ENCODE data around the gene FGF9. TPM values are rescaled to one million over a fixed set of nuclear protein-coding genes. Genes with fewer than 3 reads are reported as not detected.

FGF9 gene
- total RNA-seq, 1 experiment from 2014 or later: not detected

- Histone ChIP-seq H3K9me2 (replicated peaks; ENCODE audit: low read length) (no peaks in the 10 kb centered on the region), H3K4me2 (ENCODE audit: low read length) (no peak overlapping the region), H3K9ac (ENCODE audit: low read length) (no peak overlapping the region), H4K20me1 (ENCODE audit: low read length) (no peaks in the 10 kb centered on the region), H2AFZ (ENCODE audit: low read length) (no peak overlapping the region), H3K4me3 (ENCODE audit: low read length) (no peak overlapping the region), H3K27ac (ENCODE audit: low read length) (no peak overlapping the region), H3K9me3 (ENCODE audit: low read length) (no peaks in the 10 kb centered on the region), H3F3A (ENCODE audit: low read length, unreplicated experiment) (no peaks in the 10 kb centered on the region), H3K36me3 (ENCODE audit: low read depth, low read length) (no peaks in the 10 kb centered on the region), H3K27me3 (ENCODE audit: low read length) (peaks cover 45% of the 10 kb centered on the region), H3K79me2 (ENCODE audit: low read length) (no peaks in the 10 kb centered on the region), H3K4me1 (ENCODE audit: insufficient read depth, low read length) (no peaks in the 10 kb centered on the region)
- ATAC-seq (no peak), DNase-seq (no peak)
- CTCF ChIA-PET: no interaction called here
- POLR2A ChIA-PET (ENCODE audit: unreplicated experiment): no interaction called here
- no TSS peak for BruUV-seq (replicated peaks)
- TF ChIP-seq CTCF (conservative IDR thresholded peaks at IDR 0.05; ENCODE audit: low read depth, low read length) (no peak), EZH2phosphoT487 (IDR thresholded peaks at IDR 0.05; ENCODE audit: borderline replicate concordance, low read length) (no peak), EZH2 (IDR thresholded peaks at IDR 0.05; ENCODE audit: low read length, unreplicated experiment) (no peak)
- intact Hi-C loops (cut with micrococcal nuclease): no loop called here
Observed at GRCh38 chr13:21719463-21719862, 48.6 kb downstream of the FGF9 start.

- no peak overlapping the region for H3K9ac ChIP-seq (ENCODE audit: low read length)
- no peaks in the 10 kb centered on the region for H4K20me1 ChIP-seq (ENCODE audit: low read length)
- no peaks in the 10 kb centered on the region for H3K36me3 ChIP-seq (ENCODE audit: low read depth, low read length)
- intact Hi-C loops (cut with micrococcal nuclease): no loop called here
- H3K9me3 ChIP-seq (ENCODE audit: low read length): no peaks in the 10 kb centered on the region
- ChIA-PET POLR2A (ENCODE audit: unreplicated experiment) (no interaction called here), CTCF (no interaction called here)
- no TSS peak for BruUV-seq (replicated peaks)
- DNase-seq: no peak
- no peak overlapping the region for H3K27ac ChIP-seq (ENCODE audit: low read length)
- no peak overlapping the region for H3K4me3 ChIP-seq (ENCODE audit: low read length)
- no peaks in the 10 kb centered on the region for H3K4me1 ChIP-seq (ENCODE audit: insufficient read depth, low read length)
- no peak for ATAC-seq
- H3F3A ChIP-seq (ENCODE audit: low read length, unreplicated experiment): no peaks in the 10 kb centered on the region
- H3K79me2 ChIP-seq (ENCODE audit: low read length): no peaks in the 10 kb centered on the region
- H3K4me2 ChIP-seq (ENCODE audit: low read length): no peak overlapping the region
- H3K27me3 ChIP-seq (ENCODE audit: low read length): peaks cover 49% of the 10 kb centered on the region
- TF ChIP-seq EZH2 (IDR thresholded peaks at IDR 0.05; ENCODE audit: low read length, unreplicated experiment): no peak
- TF ChIP-seq CTCF (conservative IDR thresholded peaks at IDR 0.05; ENCODE audit: low read depth, low read length): no peak
- no peak for TF ChIP-seq EZH2phosphoT487 (IDR thresholded peaks at IDR 0.05; ENCODE audit: borderline replicate concordance, low read length)
- H3K9me2 ChIP-seq (replicated peaks; ENCODE audit: low read length): no peaks in the 10 kb centered on the region
- no peak overlapping the region for H2AFZ ChIP-seq (ENCODE audit: low read length)
Observed at GRCh38 chr13:21723807-21724505, 53.1 kb downstream of the FGF9 start.

GRCh38 chr13:21730186-21730880 lies 59.5 kb downstream of the FGF9 start:
- Histone ChIP-seq H3K4me3 (ENCODE audit: low read length) (no peak overlapping the region), H3F3A (ENCODE audit: low read length, unreplicated experiment) (no peaks in the 10 kb centered on the region), H3K4me1 (ENCODE audit: insufficient read depth, low read length) (no peaks in the 10 kb centered on the region), H2AFZ (ENCODE audit: low read length) (no peak overlapping the region), H3K9ac (ENCODE audit: low read length) (no peak overlapping the region), H3K79me2 (ENCODE audit: low read length) (no peaks in the 10 kb centered on the region), H3K27ac (ENCODE audit: low read length) (no peak overlapping the region), H3K36me3 (ENCODE audit: low read depth, low read length) (no peaks in the 10 kb centered on the region), H4K20me1 (ENCODE audit: low read length) (no peaks in the 10 kb centered on the region), H3K4me2 (ENCODE audit: low read length) (no peak overlapping the region), H3K27me3 (ENCODE audit: low read length) (peaks cover 36% of the 10 kb centered on the region), H3K9me2 (replicated peaks; ENCODE audit: low read length) (no peaks in the 10 kb centered on the region), H3K9me3 (ENCODE audit: low read length) (no peaks in the 10 kb centered on the region)
- DNase-seq (no peak), ATAC-seq (no peak)
- ChIA-PET POLR2A (ENCODE audit: unreplicated experiment) (no interaction called here), CTCF (no interaction called here)
- no TSS peak for BruUV-seq (replicated peaks)
- intact Hi-C loops (cut with micrococcal nuclease): no loop called here
- TF ChIP-seq EZH2phosphoT487 (IDR thresholded peaks at IDR 0.05; ENCODE audit: borderline replicate concordance, low read length) (no peak), CTCF (conservative IDR thresholded peaks at IDR 0.05; ENCODE audit: low read depth, low read length) (no peak), EZH2 (IDR thresholded peaks at IDR 0.05; ENCODE audit: low read length, unreplicated experiment) (no peak)
